Uterus (tissue), 4 donors: ENCODE measurements around the gene LRRC40. TPM values are rescaled to one million over a fixed set of nuclear protein-coding genes. Genes with fewer than 3 reads are reported as not detected.

Experiments
- DNase-seq, 2 donors: peaks; one replicate each; pipeline ENCODE4 v3.0.0-alpha.2; 2019 to 2020
- H3K27ac ChIP-seq, 2 donors: fragments of 200-600 bp; sonication (generic); 1 replicate in 1 of 2; 2 replicates in 1 of 2; pipeline ENCODE4 v1.5.1; 2016 to 2018
- H3K27me3 ChIP-seq, 2 donors: fragments of 200-600 bp; sonication (generic); one replicate each; pipeline ENCODE4 v1.5.1; 2018 to 2019; ENCODE audit warnings: control low read depth in 1 of 2
- H3K36me3 ChIP-seq, 2 donors: fragments of 200-600 bp; sonication (generic); one replicate each; pipeline ENCODE4 v1.5.1; 2019; ENCODE audit warnings: control low read depth in 1 of 2
- H3K4me1 ChIP-seq, 2 donors: fragments of 200-600 bp; sonication (generic); one replicate each; pipeline ENCODE4 v1.5.1; 2018 to 2019; ENCODE audit warnings: control low read depth in 1 of 2
- H3K4me3 ChIP-seq, 2 donors: fragments of 200-600 bp; sonication (generic); 1 replicate in 1 of 2; 2 replicates in 1 of 2; pipeline ENCODE4 v1.5.1; 2018 to 2019; ENCODE audit warnings: mild to moderate bottlenecking in 1 of 2
- H3K9me3 ChIP-seq, 2 donors: fragments of 200-600 bp; sonication (generic); one replicate each; pipeline ENCODE4 v1.5.1; 2019; ENCODE audit warnings: control low read depth in 1 of 2
- POLR2A ChIP-seq, 2 donors: fragments of 450-650 bp; IDR thresholded peaks; one replicate each; pipeline ENCODE4 v1.6.1; 2016; ENCODE audit warnings: antibody characterized with exemption in 2 of 2, mild to moderate bottlenecking in 1 of 2, moderate library complexity in 1 of 2
- intact Hi-C: fragments of 100-400 bp; cut with DNase I; formaldehyde crosslinking; loops from one replicate; pipeline ENCODE4 v1.15.1; 2023; ENCODE audit warnings: low total_unique reads
- total RNA-seq, 4 donors: library from RNA; depleted of rRNA in 3 of 4; stranded (reverse); fragments of >200 nt in 3 of 4; gene quantifications; one replicate each; pipeline versions ENCODE4 v1.1.0 to v1.2.4, GENCODE V29; 2014 to 2023
- TF ChIP-seq, protein P1 (sequence below), 4 experiments: fragments of 200-600 bp in 2 of 4; fragments of 450-650 bp in 2 of 4; sonication (generic) in 2 of 4; IDR thresholded peaks; one replicate each; pipeline ENCODE4 v1.5.1; 2016 to 2019; ENCODE audit warnings: antibody characterized with exemption in 4 of 4, mild to moderate bottlenecking in 2 of 4, moderate library complexity in 1 of 4
- donor health status: DM: yes; HTN: yes; CAD: no.

The LRRC40 gene
- total RNA-seq, 4 donors from 2014 or later: 6.1 to 37.3 (median 18.1) TPM

DNA sequence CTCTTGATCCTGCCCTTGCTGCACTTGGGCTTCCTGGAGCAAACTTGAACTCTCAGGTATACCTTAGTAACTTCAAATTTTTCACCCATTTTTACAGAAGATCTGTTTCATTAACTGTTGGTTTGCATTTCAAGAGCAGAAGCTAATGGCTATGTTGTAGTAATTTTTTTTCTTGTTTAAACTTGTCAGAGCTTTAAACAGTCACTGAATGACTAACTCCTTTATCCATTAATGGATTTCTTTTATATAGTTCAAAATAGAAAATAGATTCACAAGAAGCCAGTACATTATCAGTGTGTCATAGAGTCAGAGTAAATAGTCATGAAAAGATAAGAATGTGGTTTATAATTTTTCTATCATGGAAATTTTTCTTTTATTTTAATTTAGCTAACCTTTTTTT, 29.4 kb upstream of the LRRC40 start:
- Histone ChIP-seq H3K4me3 (no peak overlapping the region), H3K9me3 (no peaks in the 10 kb centered on the region), H3K27me3 (no peaks in the 10 kb centered on the region), H3K4me1 (no peaks in the 10 kb centered on the region), H3K36me3 (no peaks in the 10 kb centered on the region), H3K27ac (no peak overlapping the region)
- intact Hi-C loops: no loop called here
- TF ChIP-seq, protein P1, sequence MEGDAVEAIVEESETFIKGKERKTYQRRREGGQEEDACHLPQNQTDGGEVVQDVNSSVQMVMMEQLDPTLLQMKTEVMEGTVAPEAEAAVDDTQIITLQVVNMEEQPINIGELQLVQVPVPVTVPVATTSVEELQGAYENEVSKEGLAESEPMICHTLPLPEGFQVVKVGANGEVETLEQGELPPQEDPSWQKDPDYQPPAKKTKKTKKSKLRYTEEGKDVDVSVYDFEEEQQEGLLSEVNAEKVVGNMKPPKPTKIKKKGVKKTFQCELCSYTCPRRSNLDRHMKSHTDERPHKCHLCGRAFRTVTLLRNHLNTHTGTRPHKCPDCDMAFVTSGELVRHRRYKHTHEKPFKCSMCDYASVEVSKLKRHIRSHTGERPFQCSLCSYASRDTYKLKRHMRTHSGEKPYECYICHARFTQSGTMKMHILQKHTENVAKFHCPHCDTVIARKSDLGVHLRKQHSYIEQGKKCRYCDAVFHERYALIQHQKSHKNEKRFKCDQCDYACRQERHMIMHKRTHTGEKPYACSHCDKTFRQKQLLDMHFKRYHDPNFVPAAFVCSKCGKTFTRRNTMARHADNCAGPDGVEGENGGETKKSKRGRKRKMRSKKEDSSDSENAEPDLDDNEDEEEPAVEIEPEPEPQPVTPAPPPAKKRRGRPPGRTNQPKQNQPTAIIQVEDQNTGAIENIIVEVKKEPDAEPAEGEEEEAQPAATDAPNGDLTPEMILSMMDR (IDR thresholded peaks at IDR 0.05): no peak
- TF ChIP-seq POLR2A (IDR thresholded peaks at IDR 0.05): no peak
- DNase-seq: no peak

DNA sequence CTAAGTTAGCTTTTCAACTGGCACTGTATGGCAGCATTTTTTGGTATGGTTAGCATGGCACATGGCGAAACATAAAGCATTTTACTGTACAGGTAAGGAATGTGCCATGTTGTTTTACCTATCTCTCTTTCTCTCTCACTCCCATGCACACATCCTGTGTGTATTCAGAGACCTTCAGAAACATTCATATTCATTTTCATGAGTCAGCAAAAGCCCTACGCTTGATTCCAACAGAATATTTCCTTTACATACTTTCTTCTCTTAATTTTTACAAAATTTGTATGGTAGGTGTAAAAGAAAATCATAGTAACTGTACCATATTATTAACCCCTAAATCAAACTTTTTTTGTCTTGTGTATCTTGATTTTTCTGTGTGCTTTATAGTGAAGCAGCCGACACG, 26.1 kb upstream of the LRRC40 start:
- no peaks in the 10 kb centered on the region for H3K27me3 ChIP-seq
- peaks cover 0 to 5% of the 10 kb centered on the region in 2 donors for H3K4me1 ChIP-seq
- no peak for DNase-seq
- TF ChIP-seq POLR2A (IDR thresholded peaks at IDR 0.05): no peak
- TF ChIP-seq, protein P1 (IDR thresholded peaks at IDR 0.05): no peak
- H3K4me3 ChIP-seq: no peak overlapping the region
- H3K9me3 ChIP-seq: no peaks in the 10 kb centered on the region
- H3K36me3 ChIP-seq: no peaks in the 10 kb centered on the region
- intact Hi-C loops: no loop called here
- no peak overlapping the region for H3K27ac ChIP-seq

DNA sequence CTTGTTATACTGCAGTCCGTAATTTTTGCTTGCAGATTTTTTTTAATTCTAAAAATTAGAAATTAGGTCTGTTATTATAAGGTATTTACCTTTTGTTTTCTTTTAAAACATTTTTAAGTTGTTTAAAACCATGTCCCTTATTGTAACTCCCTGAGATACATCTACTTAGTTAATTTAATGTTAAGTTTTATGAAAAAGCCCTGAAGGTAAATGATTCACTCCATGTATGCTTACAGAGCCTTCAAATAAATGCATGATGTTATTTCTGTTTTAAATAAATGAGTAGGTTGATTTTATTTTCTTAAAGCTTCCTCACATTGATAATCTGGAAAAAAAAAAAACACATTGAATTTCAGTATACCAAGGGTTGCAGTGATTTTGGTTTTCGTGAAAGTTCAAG, 23.3 kb upstream of the LRRC40 start:
- H3K27ac ChIP-seq: no peak overlapping the region
- peaks cover 4 to 15% of the 10 kb centered on the region in 2 donors for H3K4me1 ChIP-seq
- intact Hi-C loops: no loop called here
- H3K27me3 ChIP-seq: no peaks in the 10 kb centered on the region
- H3K9me3 ChIP-seq: no peaks in the 10 kb centered on the region
- H3K4me3 ChIP-seq: no peak overlapping the region
- no peaks in the 10 kb centered on the region for H3K36me3 ChIP-seq
- TF ChIP-seq, protein P1 (IDR thresholded peaks at IDR 0.05): no peak
- TF ChIP-seq POLR2A (IDR thresholded peaks at IDR 0.05): no peak
- no peak for DNase-seq

DNA sequence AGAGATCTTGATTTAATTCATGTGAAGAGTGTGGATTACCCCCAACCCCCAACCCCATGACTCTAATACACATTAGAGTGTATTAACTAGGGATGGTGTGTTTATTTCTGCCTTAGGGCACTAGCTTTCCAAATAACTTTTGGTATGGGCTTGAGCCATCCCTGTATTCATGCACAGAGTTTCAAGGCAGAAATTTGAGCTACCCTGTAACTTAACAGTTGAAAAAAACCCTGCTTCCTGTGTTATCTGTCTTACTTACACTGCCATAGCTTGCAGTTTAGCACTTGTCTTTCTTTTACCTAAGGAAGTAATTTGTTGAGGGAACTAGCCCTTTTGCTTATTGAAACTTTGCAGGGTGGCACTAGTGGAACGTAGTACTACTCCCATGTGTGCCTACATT, 22.1 kb upstream of the LRRC40 start:
- H3K4me1 ChIP-seq: peaks cover 4 to 27% of the 10 kb centered on the region in 2 donors
- no peak for DNase-seq
- no peak overlapping the region for H3K4me3 ChIP-seq
- intact Hi-C loops: no loop called here
- H3K9me3 ChIP-seq: no peaks in the 10 kb centered on the region
- H3K27me3 ChIP-seq: no peaks in the 10 kb centered on the region
- no peaks in the 10 kb centered on the region for H3K36me3 ChIP-seq
- TF ChIP-seq, protein P1 (IDR thresholded peaks at IDR 0.05): no peak
- TF ChIP-seq POLR2A (IDR thresholded peaks at IDR 0.05): no peak
- H3K27ac ChIP-seq: no peak overlapping the region

DNA sequence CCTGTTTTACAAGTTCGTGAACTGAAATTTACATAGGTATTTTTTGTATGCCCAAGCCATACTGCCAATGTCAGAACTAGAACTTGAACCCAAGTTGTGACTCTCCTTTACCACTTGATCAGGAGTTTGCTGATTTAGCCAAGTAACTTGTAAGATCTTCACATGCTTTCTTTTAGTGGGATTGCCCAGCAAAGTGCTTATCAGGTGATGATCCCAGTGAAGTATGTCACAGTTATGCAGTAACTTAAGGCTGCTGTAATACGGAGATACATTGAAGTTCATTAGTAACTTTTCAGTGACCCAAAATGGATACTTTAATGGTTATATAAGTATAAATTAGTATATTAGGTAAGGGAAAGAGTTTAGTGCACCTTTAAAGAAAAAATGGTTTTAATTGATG, 19.6 kb upstream of the LRRC40 start:
- TF ChIP-seq, protein P1 (IDR thresholded peaks at IDR 0.05): no peak
- TF ChIP-seq POLR2A (IDR thresholded peaks at IDR 0.05): no peak
- DNase-seq: no peak
- Histone ChIP-seq H3K4me3 (no peak overlapping the region), H3K27ac (no peak overlapping the region), H3K36me3 (no peaks in the 10 kb centered on the region), H3K4me1 (peaks cover 4 to 31% of the 10 kb centered on the region in 2 donors), H3K27me3 (no peaks in the 10 kb centered on the region), H3K9me3 (no peaks in the 10 kb centered on the region)
- intact Hi-C loops: no loop called here
